ENCODE results near the gene ITM2C. TPM values are rescaled to one million over a fixed set of nuclear protein-coding genes. Genes with fewer than 3 reads are reported as not detected.

Gene ITM2C
- total and polyA plus RNA-seq, 2 of the 8 experiments (the other 6 are each of a cell fraction or from before 2014, with no cell fraction given): 362 to 742 TPM

GRCh38 chr2:230893338-230893737 is 28.6 kb downstream of the ITM2C start:
- FAIRE-seq (no peak), DNase-seq (ENCODE audit: low read depth in 1 of 2, low spot score in 2 of 2) (no peak)
- Histone ChIP-seq H3K79me2 (ENCODE audit: control insufficient read depth in 1 of 2, insufficient read depth in 2 of 2, low read length in 2 of 2) (no peaks in the 10 kb centered on the region), H2BK15ac (ENCODE audit: low read length) (no peak overlapping the region), H3K36me3 (ENCODE audit: control insufficient read depth in 2 of 4, insufficient read depth in 4 of 4, low read length in 3 of 4) (no peaks in the 10 kb centered on the region), H3K4me1 (replicated peaks in 1 of 4; ENCODE audit: control insufficient read depth in 3 of 4, insufficient read depth in 4 of 4, low read length in 3 of 4) (peaks cover 0 to 9% (median 2%) of the 10 kb centered on the region in 4 experiments; a peak in 2 of 7 replicates), H3K27ac (ENCODE audit: low read depth, low read length) (no peak overlapping the region), H3K79me1 (ENCODE audit: low read depth, low read length) (no peaks in the 10 kb centered on the region), H3K56ac (replicated peaks; ENCODE audit: insufficient read length, low read depth, low read length) (no peak overlapping the region), H4K20me1 (replicated peaks in 1 of 2; ENCODE audit: control insufficient read depth in 1 of 2, insufficient read depth in 2 of 2, low read length in 2 of 2) (no peaks in the 10 kb centered on the region), H2BK12ac (ENCODE audit: low read depth, low read length) (no peak overlapping the region), H4K8ac (ENCODE audit: extremely low read depth, insufficient read depth, low read length) (peak overlapping the region; percentile 71; the same call in 1 of the 2 replicates), H3K9me3 (ENCODE audit: insufficient read depth in 2 of 2, low read depth in 1 of 2, low read length in 1 of 2) (no peaks in the 10 kb centered on the region), H2AK5ac (ENCODE audit: low read depth, low read length) (no peak overlapping the region), H3K4me2 (ENCODE audit: insufficient read depth in 1 of 2, low read depth in 2 of 2, low read length in 2 of 2) (no peak overlapping the region), H2AFZ (ENCODE audit: low read length) (no peak overlapping the region), H3K4ac (replicated peaks; ENCODE audit: insufficient read length, low read depth, low read length) (no peak overlapping the region), H3K9ac (replicated peaks in 1 of 4; ENCODE audit: extremely low read depth in 1 of 4, low read depth in 3 of 4, low read length in 3 of 4) (no peak overlapping the region), H3K27me3 (replicated peaks in 1 of 4; ENCODE audit: control insufficient read depth in 3 of 4, extremely low read depth in 1 of 4, insufficient read depth in 3 of 4, low read length in 3 of 4) (no peaks in the 10 kb centered on the region), H3K18ac (ENCODE audit: extremely low read depth, low read length) (0 out of 2 replicates have a peak overlapping the region, but pooled peaks have one; percentile 32), H2BK120ac (replicated peaks; ENCODE audit: low read depth, low read length) (no peak overlapping the region), H2BK5ac (ENCODE audit: low read depth, low read length) (no peak overlapping the region), H3K14ac (ENCODE audit: insufficient read length) (no peak overlapping the region), H4K5ac (ENCODE audit: insufficient read length, low read depth, low read length) (no peak overlapping the region), H3K4me3 (ENCODE audit: extremely low read depth in 1 of 4, insufficient read depth in 2 of 4, low read depth in 3 of 4, low read length in 4 of 4) (no peak overlapping the region), H3K23me2 (ENCODE audit: low read depth, low read length) (no peaks in the 10 kb centered on the region), H4K91ac (replicated peaks; ENCODE audit: insufficient read length, low read length) (no peak overlapping the region), H2BK20ac (ENCODE audit: low read length) (no peak overlapping the region), H3K23ac (ENCODE audit: insufficient read length) (no peak overlapping the region)
- ChIA-PET POLR2A (ENCODE audit: partially characterized antibody) (interaction anchor here (0.6 to 2.3 kb wide), 8 partner anchors 9 to 571 kb away, joined by 3 to 9 read pairs (median 4); partner anchors contain the start of gene NCL), CTCF (ENCODE audit: partially characterized antibody) (interaction anchor here (0.8 to 21.7 kb wide), 13 partner anchors 8 to 134 kb away, joined by 3 to 332 read pairs (median 4); partner anchors contain the start of gene GPR55)
- TF ChIP-seq, protein P1, sequence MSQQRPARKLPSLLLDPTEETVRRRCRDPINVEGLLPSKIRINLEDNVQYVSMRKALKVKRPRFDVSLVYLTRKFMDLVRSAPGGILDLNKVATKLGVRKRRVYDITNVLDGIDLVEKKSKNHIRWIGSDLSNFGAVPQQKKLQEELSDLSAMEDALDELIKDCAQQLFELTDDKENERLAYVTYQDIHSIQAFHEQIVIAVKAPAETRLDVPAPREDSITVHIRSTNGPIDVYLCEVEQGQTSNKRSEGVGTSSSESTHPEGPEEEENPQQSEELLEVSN (IDR thresholded peaks at IDR 0.05): peak; percentile 36; the same call in 1 of the 2 replicates
- no peak for TF ChIP-seq TCF12 (IDR thresholded peaks at IDR 0.05; ENCODE audit: low read depth, low read length)
- WGBS, 2 experiments (ENCODE audit: extremely low coverage in 1 of 2, insufficient coverage in 1 of 2, insufficient read length in 1 of 2, insufficient replicate concordance in 2 of 2, low coverage in 1 of 2, low lambda C conversion rate in 2 of 2, missing lambda C conversion rate in 1 of 2): 63% methylated on average over 5 of the region's 6 CpGs; no CpG with 5 or more reads in 1 of the 2 experiments
